NT2/D1 (cell line): ENCODE data around the gene PTPN14.
"Not testable (repeated sequence)": the region's sequence is repeated elsewhere in the genome, so short reads cannot be mapped to it uniquely, and the experiment has no call there.

ENCODE experiments used
- DNase-seq: peaks from one replicate; pipeline ENCODE4 v3.0.0-alpha.2; 2011; ENCODE audit warnings: low read depth, low spot score
- H3K27me3 ChIP-seq: 2 replicates; pipeline ENCODE4 v1.6.0; 2011; ENCODE audit warnings: mild to moderate bottlenecking; ENCODE audit not compliant: insufficient read length, insufficient read depth
- H3K36me3 ChIP-seq: 2 replicates; pipeline ENCODE4 v1.6.1; 2011; ENCODE audit warnings: mild to moderate bottlenecking, low read length, mixed read lengths; ENCODE audit not compliant: insufficient read depth, insufficient read length
- H3K4me1 ChIP-seq: 2 replicates; pipeline ENCODE4 v1.5.1; 2011; ENCODE audit not compliant: insufficient read depth, insufficient read length
- H3K4me3 ChIP-seq: 2 replicates; pipeline ENCODE4 v1.5.1; 2011; ENCODE audit warnings: low read depth; ENCODE audit not compliant: insufficient read length
- H3K9ac ChIP-seq: 2 replicates; pipeline ENCODE4 v1.6.0; 2011; ENCODE audit warnings: low read depth; ENCODE audit not compliant: insufficient read length
- H3K9me3 ChIP-seq: 2 replicates; pipeline ENCODE4 v1.5.1; 2011; ENCODE audit warnings: mild to moderate bottlenecking, low read length; ENCODE audit not compliant: insufficient read depth
- SUZ12 ChIP-seq: IDR thresholded peaks from 2 replicates; pipeline ENCODE4 v1.6.1; 2011; ENCODE audit not compliant: insufficient read length, insufficient read depth; ENCODE audit errors: extremely low read depth
- YY1 ChIP-seq: IDR thresholded peaks from 2 replicates; pipeline ENCODE4 v1.6.1; 2011; ENCODE audit not compliant: insufficient read length, insufficient read depth
- ZNF274 ChIP-seq: IDR thresholded peaks from 2 replicates; pipeline ENCODE4 v1.6.1; 2011; ENCODE audit warnings: mild to moderate bottlenecking, low read depth, low read length

PTPN14 gene

DNA sequence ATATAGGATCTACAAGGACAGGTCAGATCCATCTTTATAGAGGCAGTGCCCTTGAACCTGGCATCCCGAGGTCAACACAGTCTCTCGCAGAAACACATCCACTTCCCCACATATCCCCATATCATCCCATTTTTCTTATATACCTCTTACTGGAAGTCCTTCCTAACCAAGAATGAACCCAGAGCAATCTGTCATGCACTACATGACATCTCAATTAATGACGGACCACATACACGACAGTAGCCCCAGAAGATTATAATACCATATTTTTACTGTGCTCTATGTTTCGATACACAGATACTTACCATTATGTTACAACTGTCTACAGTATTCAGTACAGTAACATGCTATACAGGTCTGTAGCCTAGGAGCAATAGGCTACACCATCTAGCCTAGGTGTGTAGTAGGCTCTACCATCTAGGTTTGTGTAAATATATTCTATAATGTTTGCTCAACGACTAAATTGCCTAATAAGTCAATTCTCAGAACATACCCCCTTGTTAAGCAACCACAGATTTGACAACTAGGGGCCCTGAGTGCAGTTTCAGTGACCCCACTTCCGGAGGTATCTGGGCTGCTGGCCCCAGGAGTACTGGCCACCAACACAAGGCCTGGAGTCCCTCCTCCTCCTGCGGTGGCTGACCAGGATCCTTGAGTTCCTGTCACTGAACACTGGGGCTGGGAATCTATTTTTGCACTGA is 28.1 kb downstream of the PTPN14 start:
- H3K9me3 ChIP-seq: no peaks in the 10 kb centered on the region
- H3K4me3 ChIP-seq: no peak overlapping the region
- H3K36me3 ChIP-seq: peaks cover 2% of the 10 kb centered on the region
- no peak for TF ChIP-seq SUZ12
- no peak for TF ChIP-seq ZNF274
- no peak for TF ChIP-seq YY1
- no peak overlapping the region for H3K9ac ChIP-seq
- H3K27me3 ChIP-seq: no peaks in the 10 kb centered on the region
- DNase-seq: no peak
- no peaks in the 10 kb centered on the region for H3K4me1 ChIP-seq

DNA sequence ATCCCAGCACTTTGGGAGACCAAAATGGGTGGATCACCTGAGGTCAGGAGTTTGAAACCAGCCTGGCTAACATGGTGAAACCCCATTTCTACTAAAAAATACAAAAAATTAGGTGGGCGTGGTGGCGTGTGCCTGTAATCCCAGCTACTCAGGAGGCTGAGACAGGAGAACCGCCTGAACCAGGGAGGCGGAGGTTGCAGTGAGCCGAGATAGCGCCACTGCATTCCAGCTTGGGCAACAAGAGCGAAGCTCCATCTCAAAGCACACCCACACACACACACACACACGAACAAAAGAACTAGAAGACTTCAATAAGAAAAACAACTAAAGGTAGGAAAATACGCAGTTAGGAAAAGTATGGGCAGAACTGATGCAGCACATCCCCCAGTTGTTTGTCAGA is 29.9 kb downstream of the PTPN14 start:
- H3K9ac ChIP-seq, H3K9me3 ChIP-seq, H3K27me3 ChIP-seq, DNase-seq, H3K36me3 ChIP-seq, H3K4me3 ChIP-seq, H3K4me1 ChIP-seq: not testable (repeated sequence)

DNA sequence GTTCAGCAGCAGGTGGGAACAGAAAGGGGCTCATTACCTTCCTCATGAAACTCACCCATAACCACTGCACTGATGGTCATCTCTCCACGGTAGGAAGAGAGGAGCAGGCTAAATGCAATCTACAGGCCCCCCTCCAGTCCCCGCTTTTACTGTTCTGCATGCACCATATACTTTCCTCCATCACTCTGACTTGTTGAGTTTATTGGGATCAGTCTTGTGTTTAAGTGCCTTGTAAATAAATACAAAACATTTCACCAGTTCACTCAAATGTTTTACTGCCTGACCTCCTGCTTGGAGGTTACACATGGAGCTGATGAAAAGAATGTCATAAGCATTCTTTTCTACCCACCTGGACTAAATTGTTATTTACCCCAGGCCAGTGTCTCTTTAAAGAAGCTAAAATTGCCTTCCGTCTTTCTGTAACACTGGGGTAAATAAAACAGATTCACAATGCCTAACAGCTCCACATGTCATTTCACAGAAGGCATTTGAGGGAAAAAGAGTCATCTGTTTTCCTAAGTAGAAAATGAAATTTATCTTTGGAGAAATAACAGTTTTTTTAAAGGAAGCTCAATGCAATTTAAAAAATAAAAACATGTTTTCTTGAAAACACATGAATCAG is 30.7 kb downstream of the PTPN14 start:
- Histone ChIP-seq H3K4me1 (no peaks in the 10 kb centered on the region), H3K9me3 (no peaks in the 10 kb centered on the region), H3K36me3 (peaks cover 7% of the 10 kb centered on the region), H3K9ac (no peak overlapping the region), H3K27me3 (no peaks in the 10 kb centered on the region), H3K4me3 (no peak overlapping the region)
- TF ChIP-seq SUZ12: no peak
- DNase-seq: no peak

DNA sequence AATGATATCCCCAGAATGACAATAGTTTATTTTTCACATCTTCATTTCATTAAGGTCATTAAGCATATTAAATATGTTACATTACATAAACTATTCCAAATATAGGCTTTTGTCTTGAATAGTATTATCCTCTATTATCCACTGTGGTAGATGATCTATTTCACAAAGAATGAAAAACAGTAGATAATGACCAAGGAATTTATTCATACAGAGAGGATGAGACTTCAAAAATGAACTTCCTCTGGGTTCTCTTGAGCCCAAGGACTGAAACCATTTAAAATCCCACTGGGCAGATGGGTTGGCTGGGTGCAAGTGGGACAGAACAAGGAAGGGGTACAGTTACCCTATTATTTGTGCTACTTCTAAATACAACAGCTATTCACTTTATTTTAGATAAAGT is 33.0 kb downstream of the PTPN14 start:
- TF ChIP-seq YY1 (no peak), SUZ12 (no peak), ZNF274 (no peak)

DNA sequence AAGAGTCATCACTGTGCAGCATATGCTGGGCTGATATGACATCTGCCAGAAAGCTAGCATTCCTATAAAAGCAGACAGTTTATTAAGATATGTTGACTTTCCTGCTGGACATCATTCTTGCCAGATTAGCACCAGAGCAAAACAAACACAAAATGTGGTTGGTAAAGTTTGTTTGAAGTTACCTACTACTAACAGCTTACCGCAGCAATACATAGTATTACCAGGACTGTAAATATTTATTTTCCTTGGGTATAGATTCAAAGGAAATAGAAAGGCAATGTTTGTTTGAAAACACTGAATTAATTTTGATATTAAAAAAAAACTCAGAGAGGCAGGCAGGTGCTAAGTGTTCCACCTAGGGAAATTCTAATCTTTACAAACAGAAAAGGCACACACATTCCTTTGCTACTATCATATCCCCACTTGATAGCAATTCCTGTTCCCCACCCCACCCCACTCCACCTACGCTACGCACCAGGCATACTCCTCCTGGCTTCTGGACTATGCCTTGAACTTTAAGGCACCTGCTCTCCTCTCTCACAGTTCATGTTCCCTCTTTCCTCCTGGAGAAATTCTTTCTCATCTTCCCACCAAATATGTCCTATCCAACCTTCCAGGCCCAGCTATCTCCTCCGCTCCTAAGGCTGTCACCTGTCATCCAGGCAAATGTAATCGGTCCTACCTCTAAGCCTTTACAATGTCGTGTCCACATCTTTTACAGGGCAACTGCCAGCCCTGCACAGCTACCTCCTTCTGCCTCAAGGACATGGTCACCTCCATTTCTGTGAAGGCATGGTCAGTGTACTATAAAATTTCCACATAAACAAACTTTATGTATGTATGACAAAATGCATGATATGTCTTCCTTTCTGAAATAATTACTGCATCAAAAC is 34.7 kb downstream of the PTPN14 start:
- no peak for DNase-seq
- no peak for TF ChIP-seq SUZ12
- TF ChIP-seq ZNF274: no peak
- TF ChIP-seq YY1: no peak
- H3K9me3 ChIP-seq: peaks cover 6% of the 10 kb centered on the region; the same call in 1 of the 2 replicates
- H3K9ac ChIP-seq: no peak overlapping the region
- no peaks in the 10 kb centered on the region for H3K27me3 ChIP-seq
- peaks cover 5% of the 10 kb centered on the region for H3K36me3 ChIP-seq
- peaks cover 4% of the 10 kb centered on the region for H3K4me1 ChIP-seq
- H3K4me3 ChIP-seq: no peak overlapping the region

More for the DNA sequence above, 33.0 kb downstream of the PTPN14 start:
- Histone ChIP-seq H3K9me3 (no peaks in the 10 kb centered on the region), H3K9ac (no peak overlapping the region), H3K27me3 (no peaks in the 10 kb centered on the region), H3K4me1 (peaks cover 4% of the 10 kb centered on the region), H3K36me3 (peaks cover 5% of the 10 kb centered on the region), H3K4me3 (no peak overlapping the region)
- DNase-seq: no peak

DNA sequence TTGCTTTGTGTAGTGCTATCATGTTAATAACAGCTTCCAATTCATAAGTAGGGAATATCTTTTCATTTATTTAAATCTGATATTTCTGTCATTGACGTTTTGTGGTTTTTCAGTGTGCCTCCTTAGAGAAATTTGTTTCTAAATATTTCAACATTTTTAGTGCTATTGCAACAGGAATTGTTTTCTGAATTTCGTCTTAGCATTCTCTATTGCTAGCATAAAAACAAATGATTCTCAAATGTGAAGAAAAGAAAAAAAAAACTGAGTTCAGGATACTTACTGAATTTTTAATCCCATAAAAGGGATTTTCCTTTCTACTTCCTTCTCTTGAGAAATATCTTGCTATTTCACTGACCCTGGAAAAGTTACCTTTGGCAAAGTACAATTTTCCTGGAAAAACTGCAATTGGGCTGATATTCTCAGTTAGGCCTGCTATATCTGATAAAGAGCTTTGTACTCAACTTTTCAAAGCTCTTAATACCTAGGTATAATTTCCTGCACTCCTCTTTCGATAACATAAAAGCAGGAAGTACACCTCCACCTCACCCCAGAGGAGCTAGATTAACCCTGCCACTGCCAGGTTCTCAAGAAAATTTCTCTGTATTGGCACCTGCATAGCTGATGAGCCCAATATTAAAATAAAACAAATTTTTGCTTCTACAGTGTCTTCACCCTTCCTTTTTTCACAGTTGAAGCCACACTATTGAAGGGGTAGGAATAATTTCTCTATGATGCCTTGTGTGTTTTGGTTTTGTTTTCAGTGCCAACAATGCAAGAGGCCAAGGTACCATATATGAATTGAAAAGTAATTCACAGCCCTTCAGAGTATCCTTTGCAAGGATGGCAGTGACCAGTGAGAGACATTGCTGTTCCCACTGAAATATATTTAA is 35.6 kb downstream of the PTPN14 start:
- H3K4me3 ChIP-seq: no peak overlapping the region
- DNase-seq: no peak
- H3K36me3 ChIP-seq: peaks cover 5% of the 10 kb centered on the region

More for the DNA sequence above, 35.6 kb downstream of the PTPN14 start:
- Histone ChIP-seq H3K9ac (no peak overlapping the region), H3K27me3 (no peaks in the 10 kb centered on the region), H3K4me1 (peaks cover 4% of the 10 kb centered on the region), H3K9me3 (peaks cover 14% of the 10 kb centered on the region)
- TF ChIP-seq YY1 (no peak), SUZ12 (no peak), ZNF274 (no peak)
